ENCODE results near the gene TRPM3.
"Not testable (repeated sequence)": the region's sequence is repeated elsewhere in the genome, so short reads cannot be mapped to it uniquely, and the experiment has no call there.

TRPM3 gene

DNA sequence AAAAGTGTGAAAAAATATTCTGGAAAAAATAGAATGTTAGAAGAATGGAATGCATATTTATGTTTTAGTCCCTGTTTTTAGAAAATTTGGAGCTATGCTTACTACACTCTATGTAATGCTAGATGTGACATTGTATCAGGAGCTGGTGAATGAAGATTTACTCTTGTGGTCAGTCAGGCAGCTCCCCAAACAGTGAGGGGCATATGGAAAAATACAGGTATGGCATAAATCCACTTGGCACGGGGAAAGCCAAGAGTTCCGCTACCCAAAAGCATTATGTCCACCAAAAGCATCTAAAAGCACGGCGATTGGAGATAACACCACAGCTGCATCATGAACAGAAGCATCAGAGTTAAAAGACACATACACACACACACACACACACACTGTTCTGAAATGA, 486.7 kb downstream of the TRPM3 start:
- Histone ChIP-seq H3K9me3 (ENCODE audit: severe bottlenecking) (no peaks in the 10 kb centered on the region), H3K27ac (ENCODE audit: poor library complexity, severe bottlenecking) (no peak overlapping the region), H3K4me3 (ENCODE audit: severe bottlenecking) (no peak overlapping the region), H3K4me1 (ENCODE audit: insufficient read depth, poor library complexity, severe bottlenecking) (no peaks in the 10 kb centered on the region), H3K36me3 (ENCODE audit: low read depth) (no peaks in the 10 kb centered on the region), H3K27me3 (ENCODE audit: insufficient read depth, poor library complexity, severe bottlenecking) (no peaks in the 10 kb centered on the region)
- ATAC-seq (ENCODE audit: low read depth) (no peak), DNase-seq (ENCODE audit: low spot score) (no peak)
- TF ChIP-seq, protein P1, sequence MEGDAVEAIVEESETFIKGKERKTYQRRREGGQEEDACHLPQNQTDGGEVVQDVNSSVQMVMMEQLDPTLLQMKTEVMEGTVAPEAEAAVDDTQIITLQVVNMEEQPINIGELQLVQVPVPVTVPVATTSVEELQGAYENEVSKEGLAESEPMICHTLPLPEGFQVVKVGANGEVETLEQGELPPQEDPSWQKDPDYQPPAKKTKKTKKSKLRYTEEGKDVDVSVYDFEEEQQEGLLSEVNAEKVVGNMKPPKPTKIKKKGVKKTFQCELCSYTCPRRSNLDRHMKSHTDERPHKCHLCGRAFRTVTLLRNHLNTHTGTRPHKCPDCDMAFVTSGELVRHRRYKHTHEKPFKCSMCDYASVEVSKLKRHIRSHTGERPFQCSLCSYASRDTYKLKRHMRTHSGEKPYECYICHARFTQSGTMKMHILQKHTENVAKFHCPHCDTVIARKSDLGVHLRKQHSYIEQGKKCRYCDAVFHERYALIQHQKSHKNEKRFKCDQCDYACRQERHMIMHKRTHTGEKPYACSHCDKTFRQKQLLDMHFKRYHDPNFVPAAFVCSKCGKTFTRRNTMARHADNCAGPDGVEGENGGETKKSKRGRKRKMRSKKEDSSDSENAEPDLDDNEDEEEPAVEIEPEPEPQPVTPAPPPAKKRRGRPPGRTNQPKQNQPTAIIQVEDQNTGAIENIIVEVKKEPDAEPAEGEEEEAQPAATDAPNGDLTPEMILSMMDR (IDR thresholded peaks at IDR 0.05; ENCODE audit: poor library complexity, severe bottlenecking) = no peak

DNA sequence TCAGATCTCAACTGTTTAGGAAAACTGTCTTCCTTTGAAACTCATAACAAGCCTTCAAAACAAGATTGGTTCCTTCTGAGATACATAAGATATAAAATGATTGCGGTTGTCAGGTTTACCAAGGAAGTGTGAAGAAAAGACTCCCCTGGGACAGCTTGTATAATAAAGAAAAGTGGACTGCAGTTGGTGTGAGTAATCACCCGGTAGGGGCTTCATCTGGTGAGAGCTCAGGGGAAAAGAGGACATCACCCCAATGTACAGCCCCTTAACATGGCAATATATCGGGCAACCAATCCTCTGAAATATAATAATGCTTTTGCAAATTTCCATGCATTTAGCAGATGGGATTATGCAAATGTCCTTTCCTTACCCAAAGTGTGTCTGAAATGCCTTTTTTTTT, 490.4 kb downstream of the TRPM3 start:
- ATAC-seq (ENCODE audit: low read depth) (no peak), DNase-seq (ENCODE audit: low spot score) (no peak)
- H3K27ac ChIP-seq (ENCODE audit: poor library complexity, severe bottlenecking) = no peak overlapping the region
- no peaks in the 10 kb centered on the region for H3K9me3 ChIP-seq (ENCODE audit: severe bottlenecking)
- no peaks in the 10 kb centered on the region for H3K36me3 ChIP-seq (ENCODE audit: low read depth)
- TF ChIP-seq, protein P1 (IDR thresholded peaks at IDR 0.05; ENCODE audit: poor library complexity, severe bottlenecking) = no peak
- no peaks in the 10 kb centered on the region for H3K27me3 ChIP-seq (ENCODE audit: insufficient read depth, poor library complexity, severe bottlenecking)
- H3K4me1 ChIP-seq (ENCODE audit: insufficient read depth, poor library complexity, severe bottlenecking) = no peaks in the 10 kb centered on the region
- no peak overlapping the region for H3K4me3 ChIP-seq (ENCODE audit: severe bottlenecking)

DNA sequence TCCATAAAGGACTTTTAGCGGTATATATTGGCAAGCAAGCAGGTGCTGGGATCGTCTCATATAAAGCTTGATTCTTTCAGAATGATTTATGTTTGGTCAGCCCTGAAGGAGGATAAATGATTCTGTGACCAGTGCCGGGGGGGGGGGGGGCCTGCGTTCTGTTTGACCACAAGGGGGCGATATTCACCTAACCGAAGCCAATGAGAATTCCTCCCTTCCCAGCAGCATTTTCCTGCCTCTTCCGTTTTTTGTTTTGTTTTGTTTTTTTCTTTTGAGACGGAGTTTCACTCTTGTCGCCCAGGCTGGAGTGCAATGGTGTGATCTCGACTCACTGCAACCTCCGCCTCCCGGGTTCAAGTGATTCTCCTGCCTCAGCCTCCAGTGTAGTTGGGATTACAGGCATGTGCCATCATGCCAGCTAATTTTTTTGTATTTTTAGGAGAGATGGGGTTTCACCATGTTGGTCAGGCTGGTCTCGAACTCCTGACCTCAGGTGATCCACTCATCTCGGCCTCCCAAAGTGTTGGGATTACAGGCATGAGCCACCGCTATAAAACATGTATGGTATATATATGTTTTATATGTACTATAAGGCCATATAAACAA, 492.2 kb downstream of the TRPM3 start:
- DNase-seq (ENCODE audit: low spot score); H3K9me3 ChIP-seq (ENCODE audit: severe bottlenecking); H3K4me3 ChIP-seq (ENCODE audit: severe bottlenecking); H3K36me3 ChIP-seq (ENCODE audit: low read depth); H3K27me3 ChIP-seq (ENCODE audit: insufficient read depth, poor library complexity, severe bottlenecking); ATAC-seq (ENCODE audit: low read depth); H3K4me1 ChIP-seq (ENCODE audit: insufficient read depth, poor library complexity, severe bottlenecking); H3K27ac ChIP-seq (ENCODE audit: poor library complexity, severe bottlenecking): not testable (repeated sequence)
- TF ChIP-seq, protein P1 (IDR thresholded peaks at IDR 0.05; ENCODE audit: poor library complexity, severe bottlenecking) = peak; percentile 32

DNA sequence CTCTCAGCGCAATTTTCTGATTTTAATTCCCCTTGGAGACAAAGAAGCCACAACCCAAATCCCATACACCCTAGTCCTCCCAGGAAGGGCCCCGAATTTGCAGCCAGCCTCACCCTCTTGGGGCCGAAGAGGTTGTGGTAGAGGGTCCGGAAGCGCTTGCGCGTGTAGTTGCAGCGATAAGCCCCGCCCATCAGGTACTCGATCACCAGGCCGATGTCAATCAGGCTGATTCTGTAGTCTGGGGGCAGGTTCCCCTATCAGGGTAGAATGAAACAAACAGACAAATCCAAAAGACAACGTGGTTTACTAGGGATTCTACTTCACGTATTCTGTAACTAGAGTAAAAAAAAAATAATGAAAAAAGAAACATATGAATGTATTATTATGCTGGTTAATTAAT, 496.3 kb downstream of the TRPM3 start:
- DNase-seq (ENCODE audit: low spot score) (no peak), ATAC-seq (ENCODE audit: low read depth) (no peak)
- Histone ChIP-seq H3K9me3 (ENCODE audit: severe bottlenecking) (no peaks in the 10 kb centered on the region), H3K27ac (ENCODE audit: poor library complexity, severe bottlenecking) (no peak overlapping the region), H3K27me3 (ENCODE audit: insufficient read depth, poor library complexity, severe bottlenecking) (no peaks in the 10 kb centered on the region), H3K4me3 (ENCODE audit: severe bottlenecking) (no peak overlapping the region), H3K4me1 (ENCODE audit: insufficient read depth, poor library complexity, severe bottlenecking) (no peaks in the 10 kb centered on the region), H3K36me3 (ENCODE audit: low read depth) (no peaks in the 10 kb centered on the region)
- TF ChIP-seq, protein P1 (IDR thresholded peaks at IDR 0.05; ENCODE audit: poor library complexity, severe bottlenecking) = no peak

DNA sequence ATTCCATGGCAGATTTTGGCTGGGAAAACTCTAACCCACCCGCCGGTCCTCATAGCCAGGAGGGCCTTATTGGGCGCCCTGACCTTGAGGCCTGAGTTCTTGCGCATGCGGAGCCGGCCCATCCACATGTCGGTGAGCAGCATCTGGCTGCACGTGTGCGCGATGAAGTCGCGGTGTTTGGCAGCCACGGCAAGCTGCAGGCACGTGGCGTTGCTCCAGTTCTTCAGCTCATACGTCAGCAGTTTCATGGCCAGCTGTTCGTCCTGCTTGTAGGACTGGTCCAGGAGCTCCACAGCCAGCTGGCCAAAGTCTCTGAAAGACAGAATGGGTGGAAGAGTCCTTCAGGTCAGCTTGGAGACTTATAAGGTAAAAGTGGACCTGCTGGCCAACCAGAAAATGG, 502.6 kb downstream of the TRPM3 start:
- TF ChIP-seq, protein P1 (IDR thresholded peaks at IDR 0.05; ENCODE audit: poor library complexity, severe bottlenecking) = no peak
- H3K36me3 ChIP-seq (ENCODE audit: low read depth) = no peaks in the 10 kb centered on the region
- H3K4me3 ChIP-seq (ENCODE audit: severe bottlenecking) = no peak overlapping the region
- no peak for DNase-seq (ENCODE audit: low spot score)
- H3K4me1 ChIP-seq (ENCODE audit: insufficient read depth, poor library complexity, severe bottlenecking) = no peaks in the 10 kb centered on the region
- H3K9me3 ChIP-seq (ENCODE audit: severe bottlenecking) = no peaks in the 10 kb centered on the region
- no peak overlapping the region for H3K27ac ChIP-seq (ENCODE audit: poor library complexity, severe bottlenecking)
- ATAC-seq (ENCODE audit: low read depth) = no peak
- H3K27me3 ChIP-seq (ENCODE audit: insufficient read depth, poor library complexity, severe bottlenecking) = no peaks in the 10 kb centered on the region

Measured in RWPE2 (cell line).